Astrocyte of the spinal cord (primary cell): Measurements from ENCODE around the gene SYNCRIP.
"Not testable (repeated sequence)": the region's sequence is repeated elsewhere in the genome, so short reads cannot be mapped to it uniquely, and the experiment has no call there.

Experiments
- DNase-seq: peaks from one replicate; pipeline ENCODE4 v3.0.0; 2011; ENCODE audit warnings: low read depth, low spot score
- H3K4me3 ChIP-seq: 2 replicates; pipeline ENCODE4 v1.5.1; 2011; ENCODE audit warnings: low read depth, mild to moderate bottlenecking, low read length, moderate library complexity
- in situ Hi-C: cut with HindIII; loops from 2 replicates; pipeline ENCODE4 v1.10.0; 2017; ENCODE audit warnings: low sequenced_read_pairs
- TF ChIP-seq, protein P1 (sequence below): IDR thresholded peaks from 2 replicates; pipeline ENCODE4 v1.5.1; 2012; ENCODE audit warnings: low read depth, mild to moderate bottlenecking, low read length, inconsistent platforms

Gene SYNCRIP

DNA sequence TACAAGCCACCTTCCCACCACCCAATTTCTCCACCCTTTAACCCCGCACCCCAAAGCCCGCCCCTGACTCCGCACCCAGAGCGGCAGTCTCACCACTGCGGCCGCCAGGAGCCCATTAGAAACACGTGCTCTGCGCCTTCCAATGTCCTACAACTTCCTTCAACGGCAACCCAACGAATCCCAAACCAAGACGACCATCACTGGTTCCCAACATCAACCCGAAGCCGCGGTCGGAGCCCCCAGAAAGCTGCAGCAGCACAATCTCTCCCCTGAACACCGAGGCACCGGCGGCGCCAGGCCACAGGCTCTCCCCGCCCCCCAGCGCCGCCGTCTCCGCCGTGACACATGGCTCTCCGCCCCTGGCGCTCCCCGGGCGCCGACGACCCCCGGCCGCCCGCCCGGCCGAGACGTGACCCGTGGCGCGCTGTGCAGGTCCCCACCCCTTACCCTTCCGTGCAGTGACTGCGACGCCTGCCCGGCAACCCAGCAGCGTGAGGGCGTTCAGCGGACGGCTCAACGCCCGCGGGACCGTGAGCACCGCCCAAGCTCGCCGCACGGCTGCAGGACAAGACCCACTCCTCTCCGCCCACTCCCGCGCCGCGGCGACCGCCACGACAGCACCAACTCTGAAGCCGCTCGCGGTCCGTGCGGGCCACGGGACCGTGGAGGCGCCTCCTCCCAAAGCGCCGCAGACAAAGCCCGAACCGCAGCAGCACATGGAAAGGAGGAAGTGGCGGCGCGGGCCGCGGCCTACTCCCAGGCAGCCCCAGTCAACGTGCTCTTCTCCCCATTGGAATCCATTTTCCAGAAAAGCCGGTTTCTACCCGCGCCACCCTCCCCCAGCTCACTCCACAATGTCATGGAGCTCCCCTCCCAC, 551 bp downstream of the SYNCRIP start:
- in situ Hi-C loops: no loop called here
- TF ChIP-seq, protein P1, sequence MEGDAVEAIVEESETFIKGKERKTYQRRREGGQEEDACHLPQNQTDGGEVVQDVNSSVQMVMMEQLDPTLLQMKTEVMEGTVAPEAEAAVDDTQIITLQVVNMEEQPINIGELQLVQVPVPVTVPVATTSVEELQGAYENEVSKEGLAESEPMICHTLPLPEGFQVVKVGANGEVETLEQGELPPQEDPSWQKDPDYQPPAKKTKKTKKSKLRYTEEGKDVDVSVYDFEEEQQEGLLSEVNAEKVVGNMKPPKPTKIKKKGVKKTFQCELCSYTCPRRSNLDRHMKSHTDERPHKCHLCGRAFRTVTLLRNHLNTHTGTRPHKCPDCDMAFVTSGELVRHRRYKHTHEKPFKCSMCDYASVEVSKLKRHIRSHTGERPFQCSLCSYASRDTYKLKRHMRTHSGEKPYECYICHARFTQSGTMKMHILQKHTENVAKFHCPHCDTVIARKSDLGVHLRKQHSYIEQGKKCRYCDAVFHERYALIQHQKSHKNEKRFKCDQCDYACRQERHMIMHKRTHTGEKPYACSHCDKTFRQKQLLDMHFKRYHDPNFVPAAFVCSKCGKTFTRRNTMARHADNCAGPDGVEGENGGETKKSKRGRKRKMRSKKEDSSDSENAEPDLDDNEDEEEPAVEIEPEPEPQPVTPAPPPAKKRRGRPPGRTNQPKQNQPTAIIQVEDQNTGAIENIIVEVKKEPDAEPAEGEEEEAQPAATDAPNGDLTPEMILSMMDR: peak; percentile 7
- DNase-seq: peak; percentile 37
- peak overlapping the region; percentile 71 for H3K4me3 ChIP-seq

DNA sequence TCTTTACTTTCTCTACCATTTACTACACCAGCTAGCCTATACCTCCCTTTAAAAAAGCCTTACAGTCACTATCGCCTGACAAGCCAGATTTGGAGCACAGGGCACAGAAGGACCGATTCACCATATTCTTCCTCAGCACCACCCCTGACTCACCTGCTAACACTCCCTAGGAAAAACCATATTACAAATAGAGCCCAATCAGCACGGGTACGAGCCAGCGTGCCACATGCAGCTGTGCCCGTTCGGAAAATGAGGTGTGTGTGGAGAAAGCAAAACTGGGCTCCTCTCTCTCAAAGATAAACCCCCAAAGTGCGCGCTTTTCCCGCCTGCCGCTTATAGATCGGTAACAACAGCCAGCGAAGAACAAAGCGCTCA, 1.2 kb downstream of the SYNCRIP start:
- in situ Hi-C loops: no loop called here
- TF ChIP-seq, protein P1: no peak
- H3K4me3 ChIP-seq: peak overlapping the region; percentile 71
- no peak for DNase-seq

DNA sequence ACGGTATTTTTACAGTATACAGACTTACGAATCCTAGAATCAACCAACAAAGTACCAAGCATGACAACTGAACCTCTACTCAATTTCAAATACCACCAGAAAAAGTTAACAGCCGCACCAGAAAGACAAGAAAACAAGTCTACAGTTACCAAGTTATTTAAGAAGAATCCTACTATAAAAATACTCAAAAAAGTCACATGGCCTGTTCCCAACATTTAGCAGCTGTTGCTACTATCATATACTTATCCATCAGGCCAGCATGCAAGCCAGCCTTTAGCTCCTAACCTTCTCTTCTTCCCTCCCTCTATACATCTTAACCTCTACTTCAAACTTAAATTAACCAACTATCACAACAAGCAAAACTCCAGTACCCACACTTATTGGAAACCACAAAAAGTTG, 1.9 kb downstream of the SYNCRIP start:
- TF ChIP-seq, protein P1: no peak
- peak overlapping the region; percentile 71 for H3K4me3 ChIP-seq
- DNase-seq: peak; percentile 13
- in situ Hi-C loops: no loop called here

DNA sequence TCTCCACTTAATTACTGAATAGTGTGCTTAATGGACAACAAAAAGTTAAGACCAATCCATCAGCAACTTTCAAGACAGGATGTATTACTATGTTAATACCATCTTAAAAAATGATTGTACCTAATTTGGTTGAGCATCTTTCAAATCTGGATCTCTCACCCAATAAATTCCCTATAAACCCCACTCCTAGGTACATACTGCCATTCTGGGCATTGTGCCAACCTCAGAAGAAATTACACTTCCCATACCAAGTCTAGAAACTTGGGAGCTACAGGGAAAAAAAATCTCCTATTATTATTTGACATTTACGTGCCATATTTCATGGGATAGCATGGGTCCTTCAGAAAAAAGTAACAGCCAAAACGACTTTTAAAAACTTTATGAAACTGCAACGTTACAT, 5.1 kb downstream of the SYNCRIP start:
- no peak for DNase-seq
- no peak overlapping the region for H3K4me3 ChIP-seq
- TF ChIP-seq, protein P1: no peak
- in situ Hi-C loops: no loop called here

DNA sequence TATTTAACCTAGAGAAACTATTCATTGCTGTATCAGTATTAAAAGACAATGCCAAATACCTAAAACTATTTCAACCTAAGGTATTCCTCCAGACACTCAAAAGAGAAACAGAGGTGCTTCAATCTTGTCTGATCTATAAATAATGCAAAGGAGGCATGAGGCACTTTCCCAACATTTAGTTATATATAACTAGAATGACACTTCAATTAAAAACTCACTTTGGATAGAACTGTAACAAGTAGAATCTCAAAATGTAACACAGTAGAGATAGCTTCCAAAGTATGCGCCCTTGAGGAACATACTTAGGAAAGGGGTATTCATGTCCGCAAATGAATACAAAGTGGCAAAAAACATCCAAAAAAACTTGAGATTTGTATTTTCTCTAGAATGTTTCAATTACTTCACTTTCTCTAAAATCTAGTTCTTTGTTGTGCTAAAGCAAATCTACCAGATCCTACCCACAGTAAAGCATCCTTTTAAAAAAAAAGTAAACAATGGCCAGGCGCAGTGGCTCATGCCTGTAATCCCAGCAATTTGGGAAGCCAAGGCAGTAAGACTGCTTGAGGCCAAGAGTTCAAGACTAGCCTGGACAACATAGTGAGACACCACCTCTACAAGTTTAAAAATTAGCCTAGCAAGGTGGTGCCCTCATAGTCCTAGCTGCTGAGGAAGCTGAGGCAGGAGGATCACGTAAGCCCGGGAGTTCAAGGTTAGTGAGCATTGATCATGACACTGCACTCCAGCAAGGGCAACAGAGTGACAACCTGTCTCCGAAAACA, 10.3 kb downstream of the SYNCRIP start:
- no peak for DNase-seq
- no peak overlapping the region for H3K4me3 ChIP-seq
- in situ Hi-C loops: no loop called here
- TF ChIP-seq, protein P1: no peak

DNA sequence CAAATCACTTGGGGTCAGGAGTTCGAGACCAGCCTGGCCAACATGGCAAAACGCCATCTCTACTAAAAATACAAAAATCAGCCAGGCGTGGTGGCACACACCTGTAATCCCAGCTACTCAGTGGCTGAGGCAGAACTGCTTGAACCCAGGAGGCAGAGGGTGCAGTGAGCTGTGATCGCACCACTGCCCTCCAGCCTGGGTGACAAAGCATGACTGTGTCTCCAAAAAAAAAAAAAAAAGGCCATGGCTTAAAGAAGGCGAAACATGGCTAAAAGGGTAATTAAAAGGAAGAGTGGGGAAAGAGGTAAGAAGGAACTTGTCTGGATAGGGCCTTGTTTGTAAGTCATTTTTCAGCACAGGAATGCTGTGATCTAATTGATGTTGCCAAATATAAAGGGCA, 11.6 kb downstream of the SYNCRIP start:
- H3K4me3 ChIP-seq, in situ Hi-C loops, DNase-seq: not testable (repeated sequence)

DNA sequence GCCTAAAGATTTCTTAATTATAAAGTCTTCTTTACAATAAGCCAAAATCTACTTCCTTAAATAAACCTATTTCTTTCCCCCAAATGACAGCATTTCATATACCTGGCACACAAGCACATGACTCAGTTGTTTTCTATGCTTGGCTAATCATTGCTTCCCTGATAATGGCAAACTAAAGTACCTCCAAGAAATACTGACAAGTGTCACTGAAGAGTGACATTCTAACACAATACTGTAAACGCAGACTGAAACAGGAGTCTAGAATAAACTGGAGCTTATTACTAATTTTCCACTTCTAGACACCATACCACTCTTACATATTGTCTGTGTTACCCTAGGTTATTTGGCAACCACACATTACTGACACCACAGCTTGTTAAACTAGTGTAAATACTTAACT, 14.3 kb downstream of the SYNCRIP start:
- DNase-seq: no peak
- TF ChIP-seq, protein P1: no peak
- H3K4me3 ChIP-seq: no peak overlapping the region
- in situ Hi-C loops: no loop called here
